ENCODE data around the gene HERPUD1.
A peak's percentile ranks its signal among the peaks of the same experiment; 100 is the strongest.
"Not testable (repeated sequence)": the region's sequence is repeated elsewhere in the genome, so short reads cannot be mapped to it uniquely, and the experiment has no call there.

HERPUD1 gene, protein sequence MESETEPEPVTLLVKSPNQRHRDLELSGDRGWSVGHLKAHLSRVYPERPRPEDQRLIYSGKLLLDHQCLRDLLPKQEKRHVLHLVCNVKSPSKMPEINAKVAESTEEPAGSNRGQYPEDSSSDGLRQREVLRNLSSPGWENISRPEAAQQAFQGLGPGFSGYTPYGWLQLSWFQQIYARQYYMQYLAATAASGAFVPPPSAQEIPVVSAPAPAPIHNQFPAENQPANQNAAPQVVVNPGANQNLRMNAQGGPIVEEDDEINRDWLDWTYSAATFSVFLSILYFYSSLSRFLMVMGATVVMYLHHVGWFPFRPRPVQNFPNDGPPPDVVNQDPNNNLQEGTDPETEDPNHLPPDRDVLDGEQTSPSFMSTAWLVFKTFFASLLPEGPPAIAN

DNA sequence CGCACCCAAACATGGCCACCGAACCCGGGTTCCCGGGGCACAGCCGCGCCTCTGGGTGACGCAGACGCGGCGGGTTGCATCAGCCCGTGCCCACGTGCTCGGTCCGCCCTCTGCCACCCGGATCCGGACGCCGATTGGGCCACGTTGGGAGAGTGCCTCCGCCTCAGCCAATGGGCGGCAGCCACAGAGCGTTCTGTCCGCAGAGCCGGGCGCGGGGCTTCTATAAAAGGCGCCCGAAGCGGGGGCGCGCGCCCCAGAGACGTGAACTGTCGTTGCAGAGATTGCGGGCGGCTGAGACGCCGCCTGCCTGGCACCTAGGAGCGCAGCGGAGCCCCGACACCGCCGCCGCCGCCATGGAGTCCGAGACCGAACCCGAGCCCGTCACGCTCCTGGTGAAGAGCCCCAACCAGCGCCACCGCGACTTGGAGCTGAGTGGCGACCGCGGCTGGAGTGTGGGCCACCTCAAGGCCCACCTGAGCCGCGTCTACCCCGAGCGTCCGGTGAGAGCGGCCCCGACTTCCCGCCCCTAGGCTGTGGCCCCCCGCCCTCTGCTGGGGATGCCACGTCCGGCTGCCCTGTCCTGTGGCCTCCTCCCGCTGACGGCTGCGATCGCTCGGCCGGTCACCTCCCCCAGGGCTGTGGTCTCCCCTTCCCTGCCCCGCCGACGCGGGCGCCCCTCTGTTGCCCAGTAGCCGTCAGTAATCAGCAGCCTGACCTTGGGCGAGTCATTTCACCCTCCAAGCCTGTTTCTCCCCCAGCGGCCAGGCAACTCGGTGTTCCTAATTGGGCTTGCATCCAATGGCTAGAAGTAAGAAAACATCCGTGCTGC, at the start of gene HERPUD1:
Gene HERPUD1 (plus strand): TSS at position 251 of the 829 bp plus-strand sequence. CDS start 103 bp downstream, at position 354.
- peak; percentile 98 for DNase-seq (ENCODE audit: low read depth in 1 of 2, low spot score in 1 of 2)

DNA sequence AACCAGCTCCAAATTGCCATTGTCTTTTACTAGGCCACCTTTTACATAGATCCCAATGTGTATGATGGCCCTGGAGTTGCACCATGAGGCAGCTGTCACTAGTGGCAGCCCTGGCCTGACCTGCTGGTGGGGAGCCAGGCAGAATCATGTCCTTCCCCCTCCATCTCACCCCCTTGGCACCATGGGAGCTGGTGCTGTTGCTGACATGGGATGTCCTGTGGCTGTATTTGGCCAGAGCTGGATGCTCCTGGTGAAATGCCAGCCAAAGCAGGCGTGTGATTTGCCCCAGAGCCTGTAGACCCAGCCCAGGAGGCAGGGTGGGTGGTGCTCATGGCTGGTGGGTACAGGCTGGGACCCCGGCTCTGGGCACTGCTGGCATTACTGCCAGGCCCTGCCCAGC, 48.4 kb upstream of the HERPUD1 start:
- no peak for DNase-seq (ENCODE audit: low read depth in 1 of 2, low spot score in 1 of 2)

DNA sequence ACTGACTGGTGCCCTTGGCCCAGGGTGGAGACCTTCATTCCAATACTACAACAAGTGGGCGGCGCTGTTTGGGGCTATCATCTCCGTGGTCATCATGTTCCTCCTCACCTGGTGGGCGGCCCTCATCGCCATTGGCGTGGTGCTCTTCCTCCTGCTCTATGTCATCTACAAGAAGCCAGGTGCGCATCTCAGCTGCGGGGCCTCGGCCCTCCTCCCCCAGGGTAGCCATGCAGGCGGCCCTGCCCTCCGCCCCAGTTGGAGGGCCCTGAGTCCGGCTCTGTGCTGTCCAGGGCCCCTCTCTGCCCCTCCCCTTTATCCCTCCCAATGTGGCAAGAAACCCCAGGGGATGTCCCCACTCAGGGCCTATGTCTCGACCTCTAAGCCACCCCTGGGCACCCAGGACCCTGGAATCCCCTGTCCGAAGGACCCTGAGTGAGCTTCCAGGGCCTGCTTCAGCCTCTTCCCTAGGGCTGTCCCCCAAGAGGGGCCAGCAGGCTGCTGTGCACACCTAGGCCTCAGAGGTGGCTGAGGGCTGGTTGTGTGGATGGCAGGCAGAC, 47.8 kb upstream of the HERPUD1 start:
- DNase-seq (ENCODE audit: low read depth in 1 of 2, low spot score in 1 of 2) = no peak

DNA sequence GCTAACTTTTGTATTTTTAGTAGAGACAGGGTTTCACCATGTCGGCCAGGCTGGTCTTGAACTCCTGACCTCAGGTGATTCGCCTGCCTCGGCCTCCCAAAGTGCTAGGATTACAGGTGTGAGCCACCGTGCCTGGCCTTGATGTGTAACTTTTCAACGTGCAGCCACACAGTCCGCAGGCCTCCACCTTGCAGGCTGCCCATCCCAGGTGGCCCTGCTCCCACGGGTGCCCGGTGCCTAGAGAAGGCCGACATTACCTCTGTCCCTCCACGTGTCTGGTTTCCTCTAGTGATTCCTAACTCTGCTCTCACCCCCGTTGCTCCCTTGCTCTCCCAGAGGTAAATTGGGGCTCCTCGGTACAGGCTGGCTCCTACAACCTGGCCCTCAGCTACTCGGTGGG, 47.0 kb upstream of the HERPUD1 start:
- not testable (repeated sequence) for DNase-seq (ENCODE audit: low read depth in 1 of 2, low spot score in 1 of 2)

DNA sequence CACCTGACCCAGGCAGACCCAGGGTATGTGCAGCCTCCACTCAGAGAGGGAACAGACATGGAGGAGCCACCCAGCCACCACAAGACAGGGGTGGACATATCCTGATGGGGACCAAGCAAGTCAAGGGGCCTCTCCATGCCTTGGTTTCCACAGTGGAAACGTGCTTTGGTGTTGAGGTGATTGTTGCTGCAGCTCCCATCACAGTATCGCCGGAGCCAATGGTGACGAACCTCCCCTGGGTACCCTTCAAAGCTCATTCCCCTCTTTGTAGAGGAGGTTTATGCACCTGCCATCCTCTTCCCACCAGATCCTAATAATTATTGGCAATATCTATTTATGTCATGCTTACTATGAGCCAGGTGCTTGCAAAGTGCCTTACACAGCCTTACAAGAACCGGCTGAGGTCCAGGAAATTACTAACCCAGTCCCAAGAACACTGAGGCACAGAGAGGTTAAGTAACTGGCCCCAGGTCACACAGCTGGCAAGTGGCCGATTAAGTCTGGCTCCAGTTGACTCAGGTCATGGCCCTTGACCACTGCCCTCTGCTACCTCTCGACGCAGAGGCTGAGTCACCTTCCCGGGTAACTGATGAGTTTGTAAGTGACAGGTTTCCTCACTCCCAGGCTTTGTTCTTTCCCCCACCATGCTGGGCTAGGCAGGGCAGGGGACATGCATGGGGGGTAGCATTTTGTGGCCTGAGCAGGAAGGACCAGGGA, 46.3 kb upstream of the HERPUD1 start:
- DNase-seq (ENCODE audit: low read depth in 1 of 2, low spot score in 1 of 2) = no peak

DNA sequence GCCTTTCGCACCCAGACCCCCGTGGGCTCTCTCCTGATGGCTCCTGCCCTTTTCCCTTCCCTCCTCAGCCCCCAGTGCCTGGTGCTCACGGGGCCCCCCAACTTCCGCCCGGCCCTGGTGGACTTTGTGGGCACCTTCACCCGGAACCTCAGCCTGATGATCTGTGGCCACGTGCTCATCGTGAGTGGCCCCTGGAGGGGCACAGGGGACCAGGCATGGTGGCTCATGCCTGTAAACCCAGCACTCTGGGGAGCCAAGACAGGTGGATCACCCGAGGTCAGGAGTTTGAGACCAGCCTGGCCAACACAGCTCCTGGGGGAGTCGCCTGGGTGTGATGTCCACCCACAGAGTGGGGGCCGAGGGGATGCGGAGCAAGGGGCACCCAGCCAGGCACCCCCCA, 45.6 kb upstream of the HERPUD1 start:
- no peak for DNase-seq (ENCODE audit: low read depth in 1 of 2, low spot score in 1 of 2)

DNA sequence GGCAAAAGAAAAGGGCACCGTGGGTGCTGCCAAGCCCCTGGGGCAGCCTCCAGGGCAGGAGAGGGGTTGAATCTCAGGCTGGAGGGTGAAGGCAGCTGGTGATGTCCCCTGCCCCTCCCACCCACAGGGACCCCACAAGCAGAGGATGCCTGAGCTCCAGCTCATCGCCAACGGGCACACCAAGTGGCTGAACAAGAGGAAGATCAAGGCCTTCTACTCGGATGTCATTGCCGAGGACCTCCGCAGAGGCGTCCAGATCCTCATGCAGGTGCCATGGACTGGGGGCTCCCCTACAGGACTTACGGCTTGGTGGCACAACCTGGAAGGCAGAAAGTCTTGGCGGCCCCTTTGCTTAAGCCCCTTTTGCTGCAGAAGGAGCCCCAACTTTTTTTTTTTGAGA, 45.1 kb upstream of the HERPUD1 start:
- no peak for DNase-seq (ENCODE audit: low read depth in 1 of 2, low spot score in 1 of 2)

DNA sequence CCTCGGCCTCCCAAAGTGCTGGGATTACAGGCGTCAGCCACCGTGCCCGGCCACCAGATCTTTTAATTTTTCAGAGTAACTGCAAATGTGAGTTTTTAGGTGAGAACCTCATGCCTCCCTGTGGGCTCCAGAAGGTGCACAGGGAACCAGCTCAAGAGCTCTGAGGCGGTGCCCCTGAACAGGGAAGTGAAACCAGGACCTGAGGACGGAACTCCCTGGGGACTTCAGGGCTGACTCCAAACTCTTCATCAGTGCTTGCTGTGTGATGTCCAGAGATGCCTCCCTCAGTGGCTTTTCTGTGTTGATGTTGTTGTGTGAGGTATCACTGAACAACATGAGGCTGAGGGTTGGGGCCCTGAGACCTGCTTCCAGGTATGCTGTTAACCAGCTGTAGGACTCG, 43.1 kb upstream of the HERPUD1 start:
- DNase-seq (ENCODE audit: low read depth in 1 of 2, low spot score in 1 of 2) = no peak

DNA sequence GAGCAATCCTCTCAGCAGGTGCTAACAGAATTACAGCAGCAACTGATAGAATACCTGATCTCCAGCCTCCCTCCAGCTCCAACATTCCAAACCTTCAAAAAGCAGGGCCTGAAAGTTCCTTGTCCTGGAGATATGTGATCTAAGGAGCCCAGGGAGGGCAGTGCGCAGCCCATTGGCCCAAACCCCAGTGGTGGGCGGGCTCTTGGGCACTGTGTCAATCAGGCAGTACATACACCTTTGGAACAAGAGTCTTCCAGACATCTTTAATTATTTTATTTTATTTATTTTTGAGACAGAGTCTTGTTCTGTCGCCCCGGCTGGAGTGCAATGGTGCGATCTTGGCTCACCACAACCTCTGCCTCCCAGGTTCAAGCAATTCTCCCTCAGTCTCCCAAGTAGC, 42.7 kb upstream of the HERPUD1 start:
- no peak for DNase-seq (ENCODE audit: low read depth in 1 of 2, low spot score in 1 of 2)

DNA sequence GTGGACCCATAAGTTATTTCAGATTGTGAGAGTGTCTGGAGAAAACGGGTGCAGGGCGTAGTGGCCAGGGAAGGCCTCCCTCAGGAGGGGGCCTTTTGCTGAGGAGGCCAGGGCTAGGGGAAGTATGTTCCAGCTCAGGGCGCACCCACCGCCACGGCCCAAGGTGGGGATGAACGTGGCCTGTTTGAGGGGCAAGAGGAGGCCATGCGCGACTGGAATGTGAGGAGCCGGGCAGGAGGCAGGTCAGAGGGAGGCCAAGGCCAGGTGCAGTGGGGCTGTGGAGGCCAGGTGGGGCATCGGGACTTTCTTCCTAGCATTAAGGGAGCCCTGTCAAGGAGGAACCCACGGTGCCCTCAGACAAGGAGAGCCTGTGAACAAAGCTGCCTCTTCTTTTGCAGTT, 40.3 kb upstream of the HERPUD1 start:
- no peak for DNase-seq (ENCODE audit: low read depth in 1 of 2, low spot score in 1 of 2)

DNA sequence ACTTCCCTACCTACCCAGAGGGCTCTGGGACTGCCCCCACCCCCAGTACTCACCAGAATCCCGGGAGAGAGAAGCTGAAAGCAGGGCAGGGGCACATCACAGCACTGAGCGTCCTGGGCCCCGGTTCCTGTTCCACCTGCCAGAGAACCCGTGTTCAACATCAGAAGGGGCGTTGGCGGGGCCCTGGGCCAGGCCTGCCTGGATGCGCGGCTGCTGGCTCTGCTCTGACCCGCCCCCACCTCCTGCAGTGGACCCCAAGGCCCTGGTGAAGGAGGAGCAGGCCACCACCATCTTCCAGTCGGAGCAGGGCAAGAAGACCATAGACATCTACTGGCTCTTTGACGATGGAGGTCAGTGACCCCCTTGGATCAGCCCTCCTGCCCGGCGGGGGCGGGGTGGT, 39.2 kb upstream of the HERPUD1 start:
- no peak for DNase-seq (ENCODE audit: low read depth in 1 of 2, low spot score in 1 of 2)

DNA sequence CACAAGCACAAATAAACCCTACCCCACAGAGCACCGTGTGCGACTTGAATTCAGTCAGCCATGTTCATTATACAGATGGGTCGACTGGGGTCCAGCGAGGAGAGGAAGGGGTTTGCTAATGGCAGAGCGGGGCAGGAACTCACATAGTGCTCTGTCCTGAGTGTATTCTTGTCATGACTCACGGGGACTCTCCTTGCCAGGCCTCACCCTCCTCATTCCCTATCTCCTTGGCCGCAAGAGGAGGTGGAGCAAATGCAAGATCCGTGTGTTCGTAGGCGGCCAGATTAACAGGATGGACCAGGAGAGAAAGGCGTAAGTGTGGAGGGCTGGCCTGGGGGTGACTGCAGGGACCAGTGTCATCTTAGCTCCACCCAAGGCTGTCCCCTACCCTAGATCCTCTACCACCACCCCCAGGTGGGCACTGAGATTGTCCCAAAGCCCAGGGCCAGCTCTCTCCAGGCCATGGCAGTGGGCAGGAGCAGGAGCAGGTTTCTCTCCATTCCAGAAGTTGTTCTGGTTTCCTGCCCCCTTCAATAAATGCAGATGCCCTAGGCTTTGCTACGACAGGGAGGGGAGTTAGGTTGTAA, 37.5 kb upstream of the HERPUD1 start:
- DNase-seq (ENCODE audit: low read depth in 1 of 2, low spot score in 1 of 2) = no peak

DNA sequence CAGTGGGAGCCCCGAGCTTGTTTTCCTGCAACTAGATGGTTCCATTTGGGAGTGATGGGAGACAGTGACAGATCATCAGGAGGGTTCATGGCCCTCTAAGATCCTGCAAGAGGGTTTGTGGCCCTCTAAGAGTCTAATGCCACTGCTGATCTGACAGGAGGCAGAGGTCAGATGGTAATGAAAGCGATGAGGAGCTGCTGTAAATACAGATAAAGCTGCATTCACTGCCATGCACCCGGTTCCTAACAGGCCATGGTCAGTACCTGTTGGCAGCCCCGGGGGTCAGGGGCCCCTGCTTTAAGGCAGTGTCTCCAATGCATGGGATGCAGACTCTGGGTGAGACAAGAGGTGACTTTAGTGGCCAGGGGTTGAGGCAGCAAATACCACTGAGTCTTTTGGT, 36.1 kb upstream of the HERPUD1 start:
- DNase-seq (ENCODE audit: low read depth in 1 of 2, low spot score in 1 of 2) = no peak

DNA sequence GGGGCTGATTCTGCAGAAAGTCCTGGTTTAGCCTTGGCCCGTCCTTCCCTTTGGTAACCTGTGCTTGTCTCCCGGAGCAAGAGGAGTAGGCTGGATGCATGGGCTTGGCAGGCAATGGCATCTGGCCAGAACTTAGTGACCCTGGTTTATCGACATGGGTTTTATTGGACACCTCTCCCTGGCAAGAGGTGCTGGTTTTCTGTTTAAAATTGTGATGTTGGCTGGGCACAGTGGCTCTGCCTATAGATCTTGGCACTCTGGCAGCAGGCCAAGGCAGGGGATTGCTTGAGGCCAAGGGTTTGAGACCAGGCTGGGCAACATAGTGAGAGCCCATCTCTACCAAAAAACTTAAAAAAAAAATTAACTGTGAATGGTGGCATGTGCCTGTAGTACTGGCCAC, 35.7 kb upstream of the HERPUD1 start:
- DNase-seq (ENCODE audit: low read depth in 1 of 2, low spot score in 1 of 2) = no peak

DNA sequence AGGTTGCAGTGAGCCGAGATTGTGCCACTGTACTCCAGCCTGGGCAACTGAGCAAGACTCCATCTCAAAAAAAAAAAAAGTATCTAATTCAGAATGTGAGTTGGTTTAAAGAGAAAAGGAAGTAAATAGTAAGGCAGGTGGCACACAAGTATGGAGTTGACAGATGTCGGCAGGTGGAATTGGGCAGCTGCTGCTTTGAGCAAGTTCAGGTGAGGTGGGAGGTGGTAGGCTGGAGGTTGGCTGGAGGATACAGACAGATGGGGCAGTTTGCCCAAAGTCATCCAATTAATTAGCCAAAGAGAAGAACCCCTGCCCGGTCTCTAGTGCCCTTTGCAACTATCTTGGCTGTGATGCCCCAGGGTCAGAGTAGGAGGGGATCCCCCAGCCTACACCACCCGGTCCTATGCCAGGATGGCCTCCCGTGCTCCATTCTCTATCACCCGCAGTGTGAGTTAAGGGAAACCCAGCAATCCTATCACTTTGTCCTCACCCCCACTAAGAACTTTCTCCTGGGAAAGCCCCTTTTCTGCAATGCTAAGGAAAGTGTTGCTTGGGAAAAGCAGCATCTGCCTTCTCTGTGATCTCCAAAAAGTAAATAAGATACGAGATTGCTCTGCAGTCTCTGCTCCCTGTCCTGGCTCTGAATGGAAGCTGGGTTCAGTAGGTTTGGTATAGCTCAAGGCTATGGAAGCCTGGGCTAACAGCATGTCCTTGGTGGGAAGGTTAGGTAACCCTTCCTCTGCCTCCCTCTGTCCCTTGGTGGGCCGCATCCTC, 34.7 kb upstream of the HERPUD1 start:
- no peak for DNase-seq (ENCODE audit: low read depth in 1 of 2, low spot score in 1 of 2)

DNA sequence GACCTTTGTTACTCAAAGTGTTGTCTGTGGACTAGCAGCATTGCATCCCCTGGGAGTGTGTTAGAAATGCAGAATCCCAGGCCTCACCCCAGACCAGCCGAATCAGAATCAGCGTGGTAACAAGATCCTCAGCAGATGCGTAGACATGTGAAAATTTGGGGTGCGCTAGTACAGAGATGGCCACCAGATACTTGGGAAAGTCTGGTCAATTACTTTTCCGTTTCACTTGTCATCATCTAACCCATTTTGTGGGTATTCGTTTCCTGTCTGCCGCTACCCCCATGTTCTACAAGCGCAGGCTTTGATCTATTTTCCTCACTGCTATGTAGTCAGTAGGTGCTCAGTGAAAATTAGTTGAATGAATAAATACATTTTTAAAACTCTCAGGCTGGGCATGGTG, 33.1 kb upstream of the HERPUD1 start:
- no peak for DNase-seq (ENCODE audit: low read depth in 1 of 2, low spot score in 1 of 2)

DNA sequence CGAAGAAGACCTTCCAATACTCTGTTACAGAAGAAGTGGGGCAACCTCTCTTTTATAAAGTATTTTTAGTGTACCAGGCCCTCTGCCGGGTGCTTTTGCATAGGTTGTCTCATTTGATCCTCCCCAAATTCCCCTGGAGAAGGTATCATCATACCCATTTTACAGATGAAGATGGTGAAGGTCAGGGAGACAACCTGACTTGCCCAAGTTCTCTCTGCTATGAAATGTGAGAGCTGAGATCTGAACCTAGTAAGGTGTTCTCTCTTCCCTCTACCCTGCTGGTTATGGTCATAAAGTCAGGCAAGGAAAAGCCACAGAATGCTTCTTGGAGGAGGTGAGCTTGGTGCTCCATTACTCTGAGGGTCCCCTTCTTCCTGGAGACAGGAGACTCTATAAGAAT, 28.1 kb upstream of the HERPUD1 start:
- no peak for DNase-seq (ENCODE audit: low read depth in 1 of 2, low spot score in 1 of 2)

DNA sequence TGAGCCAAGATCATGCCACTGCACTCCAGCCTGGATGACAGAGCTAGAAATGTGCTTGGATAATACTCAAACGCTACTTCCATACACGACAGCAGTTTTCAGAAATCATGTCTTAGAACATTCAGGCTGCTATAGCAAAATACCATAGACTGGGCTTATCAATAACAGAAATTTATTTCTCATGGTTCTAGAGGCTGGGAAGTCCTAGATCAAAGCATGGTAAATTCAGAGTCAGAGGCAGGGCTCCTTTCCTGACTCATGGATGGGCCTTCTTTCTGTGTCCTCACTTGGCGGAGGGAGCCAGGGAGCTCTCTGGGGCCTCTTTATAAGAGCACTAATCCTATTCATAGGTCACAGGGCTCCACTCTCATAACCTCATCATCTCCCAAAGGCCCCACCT, 24.5 kb upstream of the HERPUD1 start:
- DNase-seq (ENCODE audit: low read depth in 1 of 2, low spot score in 1 of 2) = no peak

DNA sequence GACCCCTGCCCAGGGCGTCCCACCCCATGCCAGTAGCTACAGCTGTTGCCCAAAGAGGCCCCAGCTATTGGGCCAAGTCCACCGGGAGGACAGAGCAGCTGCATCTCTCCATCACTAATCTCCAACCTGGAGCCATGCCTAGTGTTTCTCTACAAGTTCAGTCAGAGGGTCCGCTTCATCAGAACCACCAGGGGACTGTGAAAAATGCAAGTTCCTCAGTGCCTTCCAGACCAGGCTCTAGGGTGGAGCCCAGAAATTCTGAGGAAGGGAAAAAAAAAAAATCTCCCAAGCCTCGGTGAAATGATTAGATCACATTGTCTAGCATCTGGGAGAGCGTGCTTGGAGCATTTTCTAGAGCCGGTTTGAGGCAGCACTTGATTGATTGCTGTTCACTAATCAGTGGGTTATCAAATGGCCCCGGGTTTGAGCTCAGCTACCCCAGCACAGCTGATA, 22.4 kb upstream of the HERPUD1 start:
- no peak for DNase-seq (ENCODE audit: low read depth in 1 of 2, low spot score in 1 of 2)

DNA sequence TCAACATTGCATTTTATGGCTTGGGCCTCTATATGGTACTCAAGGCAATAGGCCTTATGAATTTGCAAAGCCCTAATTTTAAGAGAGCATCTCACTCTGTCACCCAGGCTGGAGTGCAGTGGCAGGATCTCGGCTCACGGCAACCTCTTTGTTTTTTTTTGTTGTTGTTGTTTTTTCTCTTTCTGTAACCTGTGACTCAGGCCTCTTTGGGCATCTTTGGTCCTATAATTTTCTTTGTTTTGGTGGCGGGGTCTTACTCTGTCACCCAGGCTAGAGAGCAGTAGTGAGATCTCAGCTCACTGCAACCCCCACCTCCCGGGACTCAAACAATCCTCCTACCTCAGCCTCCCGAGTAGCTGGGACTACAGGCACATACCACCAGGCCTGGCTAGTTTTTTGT, 21.8 kb upstream of the HERPUD1 start:
- no peak for DNase-seq (ENCODE audit: low read depth in 1 of 2, low spot score in 1 of 2)

All from stimulated activated CD4-positive, alpha-beta T cell treated with anti-CD3 and anti-CD28 coated beads, Interleukin-15, amount 100 ng/mL, for 1 hour (primary cell).